Gastroesophageal sphincter (tissue), 3 donors: ENCODE results near the gene GPC4.

Experiments used
- POLR2A ChIP-seq, 2 donors: fragments of 450-650 bp; IDR thresholded peaks; one replicate each; pipeline ENCODE4 v1.6.1; 2017; ENCODE audit warnings: antibody characterized with exemption in 2 of 2, mild to moderate bottlenecking in 2 of 2, moderate library complexity in 1 of 2
- TF ChIP-seq, protein P1 (sequence below), 4 experiments: fragments of 200-600 bp in 2 of 4; fragments of 450-650 bp in 2 of 4; sonication (generic) in 1 of 4; IDR thresholded peaks; one replicate each; pipeline ENCODE4 v1.5.1; 2017 to 2019; ENCODE audit warnings: antibody characterized with exemption in 4 of 4, mild to moderate bottlenecking in 2 of 4, moderate library complexity in 2 of 4

DNA sequence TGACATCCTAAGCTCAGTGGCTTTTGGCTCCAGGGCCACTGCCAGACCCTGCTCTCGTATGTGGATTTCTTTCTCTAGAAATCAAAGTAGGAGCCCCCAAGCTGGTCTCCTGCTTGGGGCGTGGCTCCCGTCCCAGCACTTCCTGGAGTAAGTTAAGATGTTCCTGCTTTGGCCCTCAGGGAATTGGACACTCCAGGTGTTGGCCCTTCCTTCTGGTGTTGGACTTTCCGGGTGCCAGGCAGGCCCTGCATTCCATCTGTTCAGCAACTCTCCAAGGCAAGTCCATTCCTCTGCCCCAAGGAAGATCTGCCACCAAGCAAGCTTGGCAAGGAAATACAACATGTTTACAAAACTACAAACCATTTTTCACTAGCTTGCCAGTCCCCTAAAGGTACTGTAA, 22.1 kb upstream of the GPC4 start:
- TF ChIP-seq POLR2A (IDR thresholded peaks at IDR 0.05): no peak
- TF ChIP-seq, protein P1, sequence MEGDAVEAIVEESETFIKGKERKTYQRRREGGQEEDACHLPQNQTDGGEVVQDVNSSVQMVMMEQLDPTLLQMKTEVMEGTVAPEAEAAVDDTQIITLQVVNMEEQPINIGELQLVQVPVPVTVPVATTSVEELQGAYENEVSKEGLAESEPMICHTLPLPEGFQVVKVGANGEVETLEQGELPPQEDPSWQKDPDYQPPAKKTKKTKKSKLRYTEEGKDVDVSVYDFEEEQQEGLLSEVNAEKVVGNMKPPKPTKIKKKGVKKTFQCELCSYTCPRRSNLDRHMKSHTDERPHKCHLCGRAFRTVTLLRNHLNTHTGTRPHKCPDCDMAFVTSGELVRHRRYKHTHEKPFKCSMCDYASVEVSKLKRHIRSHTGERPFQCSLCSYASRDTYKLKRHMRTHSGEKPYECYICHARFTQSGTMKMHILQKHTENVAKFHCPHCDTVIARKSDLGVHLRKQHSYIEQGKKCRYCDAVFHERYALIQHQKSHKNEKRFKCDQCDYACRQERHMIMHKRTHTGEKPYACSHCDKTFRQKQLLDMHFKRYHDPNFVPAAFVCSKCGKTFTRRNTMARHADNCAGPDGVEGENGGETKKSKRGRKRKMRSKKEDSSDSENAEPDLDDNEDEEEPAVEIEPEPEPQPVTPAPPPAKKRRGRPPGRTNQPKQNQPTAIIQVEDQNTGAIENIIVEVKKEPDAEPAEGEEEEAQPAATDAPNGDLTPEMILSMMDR (IDR thresholded peaks at IDR 0.05): no peak
